GM12878 (cell line): ENCODE results near the gene NUAK2. TPM values are rescaled to one million over a fixed set of nuclear protein-coding genes. Genes with fewer than 3 reads are reported as not detected.

Source experiments
- ATAC-seq: fragments of 200-7000 bp; cut with Tn5 transposase; 3 replicates; pipeline ENCODE4 v1.9.1; 2020; ENCODE audit warnings: mild to moderate bottlenecking, moderate library complexity
- BruUV-seq: library from RNA; stranded (reverse); fragments of 400-500 nt; replicated peaks from 2 replicates; lab custom pipeline; 2021; lab: Mats Ljungman, UMichigan
- CTCF ChIA-PET: fragments of 300-600 bp; sonication (Branson Sonifier 250); formaldehyde crosslinking; extraction: SDS; loops from one replicate; lab custom pipeline; 2021; ENCODE audit warnings: inconsistent platforms; lab: Yijun Ruan, JAX
- POLR2A ChIA-PET: fragments of 350-600 bp; formaldehyde crosslinking; extraction: SDS; loops from one replicate; lab custom pipeline; 2021; ENCODE audit warnings: inconsistent platforms; lab: Charles Lee
- RAD21 ChIA-PET: fragments of 300-600 bp; sonication (Branson Sonifier 250); formaldehyde crosslinking; loops from one replicate; lab custom pipeline; 2023; ENCODE audit warnings: antibody characterized with exemption; ENCODE audit not compliant: unreplicated experiment; lab: Charles Lee
- SMC1A ChIA-PET: fragments of 300-600 bp; sonication (Branson Sonifier 250); formaldehyde crosslinking; loops from one replicate; lab custom pipeline; 2023; ENCODE audit not compliant: unreplicated experiment, uncharacterized antibody; lab: Charles Lee
- DNase-seq: peaks from one replicate; pipeline ENCODE4 v3.0.0-alpha.2; 2011; ENCODE audit warnings: low read depth, low spot score
- FAIRE-seq: peaks from 3 replicates; lab custom pipeline; 2011; peaks lifted over from hg19 to GRCh38; lab: Jason Lieb, UNC
- H2AFZ ChIP-seq: 2 replicates; pipeline ENCODE4 v1.6.0; 2011; ENCODE audit warnings: low read depth, low read length, control low read depth; ENCODE audit not compliant: control insufficient read depth
- H3K27ac ChIP-seq: 2 replicates; pipeline ENCODE4 v1.5.1; 2011; ENCODE audit warnings: control low read depth; ENCODE audit not compliant: control insufficient read depth, insufficient read depth
- H3K27me3 ChIP-seq, 2 experiments: replicated peaks in 1 of 2; 2 replicates each; pipeline versions ENCODE4 v1.6.0 to v1.6.1; 2011; ENCODE audit warnings: low read length in 1 of 2; ENCODE audit not compliant: control insufficient read depth in 2 of 2, insufficient read depth in 2 of 2
- H3K36me3 ChIP-seq, 2 experiments: 2 replicates each; pipeline ENCODE4 v1.5.1; 2011; ENCODE audit warnings: low read length in 1 of 2; ENCODE audit not compliant: control insufficient read depth in 2 of 2, insufficient read depth in 2 of 2
- H3K4me1 ChIP-seq: 2 replicates; pipeline ENCODE4 v1.6.1; 2011; ENCODE audit warnings: mild to moderate bottlenecking, low read length, moderate library complexity, mixed read lengths; ENCODE audit not compliant: control insufficient read depth, insufficient read depth
- H3K4me2 ChIP-seq: 2 replicates; pipeline ENCODE4 v1.6.0; 2011; ENCODE audit warnings: control low read depth; ENCODE audit not compliant: control insufficient read depth, insufficient read depth
- H3K4me3 ChIP-seq: fragments of 200-600 bp; sonication (generic); 2 replicates; pipeline ENCODE4 v1.5.1; 2016
- H3K79me2 ChIP-seq: 2 replicates; pipeline ENCODE4 v1.6.0; 2011; ENCODE audit warnings: low read length; ENCODE audit not compliant: control insufficient read depth, insufficient read depth
- H3K9ac ChIP-seq: 2 replicates; pipeline ENCODE4 v1.8.0; 2011; ENCODE audit warnings: low read length, control low read depth, mixed read lengths; ENCODE audit not compliant: control insufficient read depth, insufficient read depth
- H3K9me3 ChIP-seq: replicated peaks from 3 replicates; pipeline ENCODE4 v1.5.1; 2011; ENCODE audit warnings: mild to moderate bottlenecking, low read length; ENCODE audit not compliant: control insufficient read depth, insufficient read depth
- H4K20me1 ChIP-seq: 2 replicates; pipeline ENCODE4 v1.6.0; 2011; ENCODE audit not compliant: control insufficient read depth, insufficient read depth
- NFYB ChIP-seq: IDR thresholded peaks from 2 replicates; pipeline ENCODE4 v1.6.1; 2011; ENCODE audit warnings: low read depth, mild to moderate bottlenecking, low read length, improper control_type of control experiment, moderate library complexity; ENCODE audit not compliant: insufficient read depth
- RAD21 ChIP-seq: IDR thresholded peaks from 2 replicates; pipeline ENCODE4 v1.6.1; 2011; ENCODE audit warnings: mild to moderate bottlenecking, low read depth, low read length, moderate library complexity; ENCODE audit not compliant: insufficient read depth
- RAD51 ChIP-seq: fragments of 450-650 bp; IDR thresholded peaks from 2 replicates; pipeline ENCODE4 v1.6.1; 2016; ENCODE audit warnings: moderate library complexity, mild to moderate bottlenecking, inconsistent platforms
- WGBS: methylation state at CpG from one replicate; pipeline ENCODE4 v1.1.6; 2016; ENCODE audit warnings: low lambda C conversion rate; ENCODE audit not compliant: insufficient replicate concordance, insufficient coverage; ENCODE audit errors: missing lambda C conversion rate; 5-methylcytosine and 5-hydroxymethylcytosine counted together
- in situ Hi-C: fragments of 300-500 bp; cut with MboI; formaldehyde crosslinking; loops from 9 replicates; pipeline ENCODE4 v1.14.3; 2018; ENCODE audit warnings: mixed read lengths
- intact Hi-C: fragments of 100-400 bp; cut with micrococcal nuclease; formaldehyde crosslinking; loops from one replicate; pipeline ENCODE4 v1.14.2; 2022; ENCODE audit not compliant: unreplicated experiment
- polyA plus RNA-seq, 11 experiments: library from polyadenylated mRNA; depleted of rRNA in 4 of 11; unstranded in 6 of 11; stranded (reverse) in 5 of 11; fragments of >200 nt; fragmentation: Nextera tagmentation in 4 of 11; fragmentation: Illumina TruSeq in 1 of 11; extraction: Ambion mirVana in 4 of 11; extraction: Trizol in 1 of 11; gene quantifications; 1 replicate in 1 of 11; 2 replicates in 10 of 11; pipeline versions ENCODE4 v1.2.1 to v1.2.3, GENCODE V29; 2011 to 2016; ENCODE audit warnings: inconsistent platforms in 2 of 11, missing spikeins in 2 of 11, low read depth in 1 of 11
- total RNA-seq, 4 experiments: library from RNA; depleted of rRNA in 3 of 4; stranded (reverse); fragments of >200 nt in 3 of 4; fragmentation: Illumina TruSeq in 1 of 4; extraction: Trizol in 1 of 4; gene quantifications; 2 replicates each; pipeline versions ENCODE4 v1.2.1 to v1.2.3, GENCODE V29; 2013 to 2021
- TF ChIP-seq, protein P1 (sequence below): IDR thresholded peaks from 2 replicates; pipeline ENCODE4 v1.6.1; 2011; ENCODE audit warnings: low read depth, low read length, improper control_type of control experiment, borderline replicate concordance

Gene NUAK2
- total and polyA plus RNA-seq, 10 of the 15 experiments (the other 5 are each of a cell fraction or from before 2014, with no cell fraction given): 0.27 to 3.0 (median 1.2) TPM

DNA sequence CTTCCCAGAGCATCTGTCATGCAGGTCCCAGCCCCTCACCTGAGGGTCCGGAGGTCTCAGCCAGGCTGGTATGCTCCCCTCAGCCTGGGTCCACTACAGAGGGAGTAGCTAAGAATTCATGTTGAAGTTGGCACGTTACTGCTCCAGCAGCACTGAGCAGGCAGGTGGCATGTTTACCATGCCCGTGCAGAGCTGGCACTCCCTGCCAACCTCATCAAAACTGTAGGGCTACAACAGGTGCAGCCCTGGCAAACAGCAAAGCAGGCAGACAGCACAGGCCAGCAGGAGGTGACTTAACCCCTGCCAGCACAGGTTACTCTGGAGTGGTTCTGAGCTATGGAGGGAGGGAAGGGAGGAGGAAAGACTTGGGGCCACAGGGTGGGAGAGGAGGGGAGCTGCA, 46.4 kb downstream of the NUAK2 start:
- no TSS peak for BruUV-seq
- Histone ChIP-seq H3K27ac (no peak overlapping the region), H3K4me1 (peaks cover 12% of the 10 kb centered on the region), H3K27me3 (peaks cover 0 to 2% of the 10 kb centered on the region in 2 experiments; a peak in 1 of 4 replicates), H2AFZ (no peak overlapping the region), H4K20me1 (no peaks in the 10 kb centered on the region), H3K79me2 (no peaks in the 10 kb centered on the region), H3K4me3 (no peak overlapping the region), H3K4me2 (no peak overlapping the region), H3K9ac (no peak overlapping the region), H3K36me3 (no peaks in the 10 kb centered on the region), H3K9me3 (no peaks in the 10 kb centered on the region)
- FAIRE-seq (no peak), DNase-seq (no peak), ATAC-seq (no peak; the same call in 2 of the 3 replicates)
- no peak for TF ChIP-seq RAD51
- TF ChIP-seq RAD21: peak; percentile 10; the same call in 1 of the 2 replicates
- TF ChIP-seq, protein P1, sequence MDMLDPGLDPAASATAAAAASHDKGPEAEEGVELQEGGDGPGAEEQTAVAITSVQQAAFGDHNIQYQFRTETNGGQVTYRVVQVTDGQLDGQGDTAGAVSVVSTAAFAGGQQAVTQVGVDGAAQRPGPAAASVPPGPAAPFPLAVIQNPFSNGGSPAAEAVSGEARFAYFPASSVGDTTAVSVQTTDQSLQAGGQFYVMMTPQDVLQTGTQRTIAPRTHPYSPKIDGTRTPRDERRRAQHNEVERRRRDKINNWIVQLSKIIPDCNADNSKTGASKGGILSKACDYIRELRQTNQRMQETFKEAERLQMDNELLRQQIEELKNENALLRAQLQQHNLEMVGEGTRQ: no peak
- no peak for TF ChIP-seq NFYB
- in situ Hi-C loops (no loop called here), intact Hi-C loops (loop anchor here (10.0 kb wide), 1 partner anchor 250 kb away; no protein-coding TSS in a partner anchor)
- POLR2A ChIA-PET: interaction anchor here (0.8 to 6.2 kb wide), 3 partner anchors 11 to 47 kb away, joined by 3 to 91 read pairs (median 56); partner anchors contain the start of gene NUAK2
- RAD21 ChIA-PET: interaction anchor here (0.6 to 13.6 kb wide), 9 partner anchors 10 to 383 kb away, joined by 3 to 892 read pairs (median 6); partner anchors contain the start of genes NUAK2 and TMCC2
- CTCF ChIA-PET: interaction anchor here (0.6 to 42.1 kb wide), 10 partner anchors 19 to 248 kb away, joined by 3 to 2333 read pairs (median 4); partner anchors contain the start of genes KLHDC8A and NUAK2
- WGBS: 58% methylated on average over 3 of the region's 3 CpGs
- SMC1A ChIA-PET: interaction anchor here (0.8 to 25.9 kb wide), 8 partner anchors 9 to 248 kb away, joined by 3 to 1445 read pairs (median 24); partner anchors contain the start of gene NUAK2
